Stimulated activated CD4-positive, alpha-beta T cell treated with anti-CD3 and anti-CD28 coated beads, Interleukin-15, amount 100 ng/mL, for 24 hours (primary cell): ENCODE data around the gene CHST15.

ENCODE experiments used
- DNase-seq: peaks from one replicate; pipeline ENCODE4 v3.0.0-alpha.2; 2020

The CHST15 gene

DNA sequence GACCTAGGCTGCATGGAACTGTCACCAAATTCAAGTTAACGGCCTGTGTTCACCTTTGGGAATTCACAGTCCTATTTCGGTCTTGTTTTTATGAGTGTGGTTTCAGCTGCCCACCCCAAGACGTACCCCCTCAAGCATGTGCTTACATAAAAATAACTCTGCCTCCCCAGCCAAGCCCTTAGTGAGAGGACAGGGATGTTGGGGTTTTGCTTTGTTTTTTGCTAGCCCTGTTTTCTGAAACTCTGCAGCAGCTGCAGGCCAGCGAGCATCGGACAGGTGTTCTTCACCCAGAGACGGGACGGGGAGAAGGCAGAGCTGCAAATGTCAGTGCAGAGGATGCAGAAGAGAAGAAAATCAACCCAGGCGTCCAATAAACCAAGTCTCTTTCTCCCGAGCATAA lies 13.5 kb downstream of the CHST15 start:
- no peak for DNase-seq

DNA sequence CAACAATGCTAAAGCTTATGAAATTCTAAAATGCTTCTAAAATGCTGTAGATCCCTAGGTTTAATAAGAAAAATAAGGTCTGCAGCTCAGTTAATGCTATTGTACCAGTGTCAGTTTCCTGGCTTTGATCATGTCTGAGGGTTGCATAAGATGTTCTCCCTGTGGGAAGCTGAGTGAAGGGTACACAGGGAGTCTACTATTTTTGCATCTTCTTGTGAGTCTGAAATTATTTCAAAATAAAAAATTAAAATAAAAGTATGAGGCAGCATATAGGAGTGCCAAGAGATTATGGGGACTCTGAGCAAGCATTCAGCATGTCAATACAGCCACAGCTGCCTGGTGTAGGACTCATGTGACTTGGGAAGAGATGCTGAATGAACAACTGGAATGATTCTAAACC lies 14.7 kb downstream of the CHST15 start:
- no peak for DNase-seq

DNA sequence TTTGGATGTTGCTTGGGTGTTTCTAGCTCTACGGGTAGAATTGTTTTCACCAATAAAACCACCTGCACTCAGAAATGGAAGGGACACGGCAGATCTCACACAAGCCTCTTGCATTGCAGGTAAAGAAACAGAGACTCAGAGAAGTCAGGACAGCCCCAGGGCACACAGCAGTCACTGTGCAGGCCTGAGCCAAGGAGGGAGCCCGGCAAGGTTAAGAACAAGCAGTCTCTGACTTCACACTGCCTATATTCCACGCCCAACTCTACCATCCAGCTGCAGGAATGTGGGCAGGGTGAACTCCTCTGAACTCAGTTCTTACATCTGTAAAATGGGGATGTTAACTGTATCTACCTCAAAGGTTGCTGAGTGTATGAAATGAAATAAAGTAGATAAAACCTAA lies 15.4 kb downstream of the CHST15 start:
- no peak for DNase-seq

DNA sequence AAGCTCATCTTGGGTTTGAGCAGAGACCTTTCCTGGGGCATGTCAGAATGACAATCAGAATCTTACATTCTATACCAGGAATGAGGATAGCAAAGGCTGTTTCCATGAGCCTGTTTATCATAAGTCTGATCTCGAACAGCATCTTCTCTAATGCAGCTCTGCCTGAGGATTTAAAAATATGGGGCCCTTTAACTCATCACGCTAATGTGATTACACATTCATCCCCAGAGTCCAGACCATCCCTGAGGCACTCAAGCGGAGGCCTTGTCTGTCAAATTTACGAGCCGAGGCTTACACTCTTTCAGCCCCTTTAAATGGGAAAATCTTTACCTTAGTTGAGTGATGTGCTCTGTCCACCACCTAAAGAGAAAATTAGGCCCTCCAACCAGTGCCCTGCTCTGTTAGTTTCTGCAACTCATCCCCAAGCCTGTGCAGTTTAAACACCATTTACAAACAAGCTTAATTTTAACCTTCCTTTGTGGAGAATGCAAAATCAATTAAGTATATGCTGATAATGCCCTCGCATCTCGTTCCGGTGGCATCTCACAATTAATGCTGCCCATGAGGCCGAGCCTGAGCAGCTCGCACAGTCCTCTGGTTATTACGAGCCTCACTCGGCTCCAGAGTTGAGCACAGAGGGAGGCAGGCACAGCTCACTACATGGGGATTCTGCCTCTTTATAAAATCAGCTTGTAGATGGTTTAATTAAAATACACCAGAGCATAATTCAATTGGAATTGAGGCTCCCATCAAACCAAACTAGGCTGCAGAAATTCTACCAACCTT lies 16.0 kb downstream of the CHST15 start:
- no peak for DNase-seq

DNA sequence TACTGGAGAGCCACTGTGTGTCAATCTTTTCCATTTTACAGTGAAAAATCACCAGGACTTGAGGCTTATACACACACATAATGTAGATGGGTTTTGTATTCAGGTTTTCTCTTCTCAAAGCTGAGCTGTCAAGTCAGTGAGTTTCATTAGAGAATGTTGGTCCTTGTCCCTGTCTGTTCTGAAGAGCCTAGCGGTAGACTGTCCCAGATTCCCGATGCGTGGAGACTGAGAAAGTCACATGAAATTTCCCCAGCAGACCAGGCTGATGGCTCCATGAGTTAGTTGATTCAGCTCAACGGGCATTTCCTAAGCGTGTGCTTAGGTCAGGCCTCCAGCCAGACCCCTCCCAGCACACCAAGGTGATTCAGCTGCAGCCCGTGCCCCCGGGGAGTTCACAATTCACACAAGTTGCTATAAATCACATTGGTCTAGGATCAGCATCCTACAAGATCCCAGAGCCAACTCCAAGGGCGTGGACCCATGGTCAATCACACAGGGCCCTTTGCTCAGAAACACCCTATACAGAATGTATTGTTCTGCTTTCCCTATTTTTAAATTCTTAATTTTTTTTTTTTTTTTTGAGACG lies 17.2 kb downstream of the CHST15 start:
- DNase-seq, result no peak

DNA sequence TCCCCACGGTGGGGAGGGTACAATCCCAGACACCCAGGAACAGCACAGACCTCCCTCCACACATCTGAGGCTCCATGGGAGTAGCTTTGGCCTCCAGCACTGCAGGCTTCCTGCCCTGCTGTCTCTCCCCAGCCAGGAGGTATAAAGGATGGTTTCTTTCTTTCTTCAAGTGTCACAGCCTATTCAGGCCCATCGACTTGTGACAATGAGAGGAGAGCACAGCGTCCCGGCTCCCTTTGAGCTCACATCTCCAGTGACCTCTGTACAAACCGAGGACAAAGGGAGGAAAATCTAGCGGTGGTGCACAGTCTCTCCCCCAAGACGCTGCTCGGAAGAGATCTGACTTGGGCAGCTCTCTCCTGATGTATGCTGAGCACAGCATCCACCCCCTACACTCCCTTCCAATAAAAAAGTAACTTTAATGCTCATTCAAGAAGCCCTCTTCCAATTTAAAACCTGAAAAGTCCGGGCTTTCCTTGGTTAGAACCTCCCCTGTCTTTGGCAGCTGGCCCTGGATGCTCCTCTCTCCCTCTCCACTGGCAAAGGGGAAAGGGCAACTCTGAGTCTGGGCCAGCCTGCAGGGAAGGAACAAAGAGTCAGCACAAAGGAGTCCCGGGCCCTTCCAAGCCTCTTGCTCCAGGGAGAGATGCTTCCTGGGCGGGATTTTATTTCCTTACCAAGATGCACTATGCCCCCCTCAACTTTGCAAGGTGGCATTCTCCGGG lies 18.0 kb downstream of the CHST15 start:
- DNase-seq, result no peak

DNA sequence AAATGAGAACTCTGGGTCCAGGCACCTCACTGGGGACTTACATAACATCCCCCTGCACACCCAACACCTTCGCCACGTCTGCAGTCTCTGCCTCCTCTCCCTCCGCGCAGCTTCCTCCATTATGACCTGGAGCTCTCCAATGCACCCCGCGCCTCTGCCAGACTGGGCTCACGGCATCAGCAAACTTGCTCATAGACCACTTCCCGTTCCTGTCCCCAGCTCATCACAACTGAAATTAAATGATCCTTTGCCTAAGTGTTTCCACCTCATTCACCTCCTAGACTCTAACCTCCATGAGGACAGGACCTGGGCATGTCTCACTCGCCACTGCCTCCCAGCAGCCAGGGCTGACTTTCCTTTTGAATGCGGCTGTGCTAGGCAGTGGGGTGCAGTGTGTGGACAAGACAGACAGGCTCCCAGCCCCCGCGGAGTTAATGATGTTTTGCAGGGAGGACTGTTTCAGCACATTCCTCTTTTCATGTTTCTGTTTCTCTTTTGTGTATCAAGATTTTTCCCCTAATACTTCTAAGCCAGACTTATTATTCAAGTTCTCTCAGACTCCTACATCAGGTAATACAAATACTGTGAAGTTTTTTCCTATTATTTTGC lies 18.8 kb downstream of the CHST15 start:
- no peak for DNase-seq

DNA sequence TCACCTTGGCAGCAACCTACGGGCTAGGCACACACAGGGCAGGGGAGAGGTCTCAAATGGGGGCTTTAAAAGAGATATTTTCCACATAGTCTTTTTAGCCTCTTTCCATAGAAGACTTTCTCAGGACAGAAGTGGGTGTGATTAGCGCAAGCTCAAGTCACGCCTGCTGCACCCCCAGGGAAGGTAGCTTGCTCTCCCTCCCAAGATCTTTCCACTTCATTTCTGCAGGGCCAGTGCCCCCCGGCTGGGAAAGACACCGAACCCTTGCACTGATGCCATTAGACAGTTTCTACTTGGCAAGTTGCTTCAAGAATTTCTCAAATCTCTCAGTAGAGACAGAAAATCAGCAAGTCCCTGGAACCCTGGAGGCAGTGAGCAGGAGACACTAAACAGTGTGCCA lies 19.4 kb downstream of the CHST15 start:
- DNase-seq, result no peak

DNA sequence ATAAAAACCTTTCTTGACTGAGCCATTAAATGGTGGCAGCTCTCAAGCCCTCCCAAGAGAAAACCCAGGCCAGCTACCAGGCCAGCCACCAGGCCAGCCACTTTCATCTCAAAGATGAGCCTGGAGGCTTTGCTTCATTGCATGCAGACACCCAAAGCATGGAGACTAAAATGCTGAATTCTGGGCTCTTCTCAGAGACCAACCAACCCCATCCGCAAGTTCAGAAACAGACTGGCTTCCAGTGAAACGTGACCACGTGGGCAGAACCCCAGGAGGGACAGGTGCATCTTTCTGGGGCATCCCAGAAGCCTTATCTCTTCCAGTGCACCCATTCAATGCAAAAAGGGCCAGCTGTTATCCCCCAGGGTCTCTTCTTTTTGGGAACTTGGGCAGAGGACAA lies 20.9 kb downstream of the CHST15 start:
- DNase-seq, result no peak

DNA sequence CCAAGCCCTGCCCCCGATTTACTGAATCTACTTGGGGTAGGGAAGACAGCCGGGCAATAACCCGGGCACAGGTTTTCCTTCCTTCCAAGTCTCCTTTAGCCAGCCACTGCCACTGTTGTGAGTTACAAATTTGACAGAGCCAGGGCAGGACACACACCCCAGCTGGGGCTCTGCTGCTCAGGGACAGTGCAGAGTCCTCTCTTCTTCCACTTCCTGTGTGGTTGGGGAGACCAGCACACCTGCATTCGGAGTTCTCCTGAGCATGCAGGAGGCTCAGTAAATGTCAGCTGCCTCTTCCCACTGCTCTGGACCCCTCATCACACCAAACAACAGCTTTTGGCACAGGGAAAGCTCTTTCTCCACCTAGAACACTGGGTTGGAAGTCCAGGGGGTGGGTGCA lies 21.3 kb downstream of the CHST15 start:
- DNase-seq, result no peak

DNA sequence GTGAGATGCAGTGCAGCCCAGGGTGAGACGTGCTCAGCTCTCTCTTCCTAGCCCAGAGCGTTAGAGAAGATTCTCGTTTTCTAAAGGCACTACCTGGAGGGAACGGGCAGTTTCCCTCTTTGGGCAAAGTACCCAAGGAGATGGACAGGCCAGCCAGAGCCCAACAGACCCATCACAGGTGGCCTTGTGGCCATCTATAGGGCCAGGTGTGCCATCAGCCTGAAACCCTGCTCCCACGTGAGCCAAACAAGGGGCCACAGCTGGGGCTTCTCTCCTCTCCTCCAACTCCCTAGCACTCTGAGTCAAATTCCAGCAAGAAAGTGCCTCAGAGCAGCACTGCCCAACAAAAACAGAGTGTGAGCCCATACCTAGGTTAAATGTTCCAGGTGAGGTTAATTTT lies 22.3 kb downstream of the CHST15 start:
- no peak for DNase-seq

DNA sequence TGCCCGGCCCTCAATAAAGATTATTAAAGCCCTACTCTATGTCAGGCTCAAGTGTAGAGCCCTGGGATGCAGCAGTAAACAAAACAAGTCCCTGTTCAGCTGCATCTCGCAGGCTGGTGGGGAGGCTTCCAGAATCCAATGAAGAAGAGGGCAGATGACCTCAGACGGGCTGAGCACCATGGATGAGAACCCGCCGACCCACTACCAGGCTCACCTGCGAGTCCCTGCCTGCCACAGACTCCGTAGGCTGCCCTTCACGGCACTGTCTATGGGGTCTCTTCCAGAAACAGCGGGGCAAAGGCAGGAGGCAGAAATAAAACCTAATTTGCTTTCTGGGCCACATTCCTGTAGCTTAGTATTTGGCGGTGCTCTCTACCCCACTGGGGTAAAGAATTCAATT lies 22.7 kb downstream of the CHST15 start:
- DNase-seq, result no peak

DNA sequence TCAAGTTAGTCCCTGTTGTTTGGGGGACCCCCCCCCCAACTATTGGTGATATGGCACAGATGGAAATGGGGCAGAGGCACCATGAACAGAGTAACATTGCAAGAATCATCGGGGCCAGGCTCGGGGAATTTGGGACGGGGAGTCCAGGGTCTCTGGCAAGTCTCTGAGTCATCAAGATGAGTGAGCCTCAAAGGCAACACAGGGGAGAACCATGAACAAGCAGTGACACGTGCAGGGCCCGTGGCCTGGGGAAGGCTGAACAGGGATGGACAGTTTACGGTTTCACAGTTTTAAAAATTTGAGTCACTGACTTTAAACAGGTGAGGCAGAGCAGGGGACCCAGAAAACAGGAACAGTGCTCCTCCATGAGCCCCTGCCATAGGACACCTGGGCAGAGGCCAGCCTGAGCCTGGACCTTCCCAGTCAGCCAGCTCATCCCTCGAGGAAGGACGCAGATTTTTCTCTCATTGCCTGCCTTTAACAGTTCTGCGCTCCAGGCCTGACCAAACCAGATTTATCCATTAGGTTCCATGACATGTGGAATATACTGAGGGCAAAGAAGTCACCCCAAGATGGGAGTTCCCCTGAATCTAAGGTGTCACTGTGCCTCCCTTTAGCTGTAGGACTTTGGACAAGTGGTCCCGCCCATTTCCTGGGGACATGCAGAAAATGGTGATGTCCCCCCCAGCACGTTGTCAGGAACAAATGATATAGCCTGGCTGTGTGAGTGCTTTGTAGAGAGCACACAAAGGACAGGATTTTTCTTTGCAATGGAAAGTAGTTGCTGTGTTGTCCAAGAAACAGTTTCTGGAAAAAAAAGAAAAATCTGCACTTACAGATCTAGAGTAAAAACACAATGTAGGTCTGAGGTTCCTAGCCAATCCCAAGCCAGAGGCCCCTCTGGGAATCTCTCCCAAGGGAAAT lies 23.8 kb downstream of the CHST15 start:
- no peak for DNase-seq

DNA sequence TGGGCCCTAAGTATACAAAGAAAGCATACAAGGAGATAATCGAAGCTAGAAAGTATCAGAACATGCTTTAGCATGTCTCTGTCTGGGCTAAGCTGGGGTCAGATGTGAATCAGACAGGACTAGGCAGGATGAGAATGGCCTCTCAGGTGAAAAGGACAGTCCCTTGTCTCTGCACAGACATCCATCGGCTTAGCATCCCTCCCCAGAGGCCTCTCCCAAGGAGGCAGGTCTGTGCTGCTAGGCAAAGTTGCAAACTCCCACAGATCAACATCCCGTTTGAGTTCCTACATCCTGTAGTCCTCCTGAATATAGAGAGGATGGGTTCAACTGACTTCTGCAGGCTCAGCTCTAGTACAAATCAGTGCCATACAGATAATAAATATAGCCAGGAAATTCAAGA lies 24.5 kb downstream of the CHST15 start:
- DNase-seq, result no peak

DNA sequence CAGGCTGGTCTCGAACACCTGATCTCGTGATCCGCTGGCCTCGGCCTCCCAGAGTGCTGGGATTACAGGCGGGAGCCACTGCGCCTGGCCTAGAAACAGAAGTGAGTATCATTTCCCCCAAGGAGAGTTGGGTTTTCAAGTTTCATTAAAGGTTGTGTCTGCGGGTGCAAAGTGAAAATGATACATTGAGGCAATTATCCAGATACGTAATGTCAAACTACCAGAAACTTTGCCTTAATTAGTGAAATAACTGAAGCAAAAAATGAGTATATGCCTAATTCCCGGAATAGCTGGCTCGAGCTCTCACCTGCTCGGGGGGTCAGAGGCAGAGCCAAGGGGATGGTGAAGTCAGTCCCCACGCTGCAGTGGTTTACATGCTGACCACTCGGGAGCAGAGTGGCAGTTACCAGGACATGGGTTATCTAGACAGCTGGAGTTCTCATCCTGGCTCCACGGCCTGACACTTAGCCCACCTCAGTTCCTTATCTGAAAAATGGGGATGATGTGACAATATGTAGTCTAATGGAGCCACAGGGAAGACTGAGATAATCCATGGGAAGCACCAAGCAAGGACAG lies 25.5 kb downstream of the CHST15 start:
- DNase-seq, result no peak

DNA sequence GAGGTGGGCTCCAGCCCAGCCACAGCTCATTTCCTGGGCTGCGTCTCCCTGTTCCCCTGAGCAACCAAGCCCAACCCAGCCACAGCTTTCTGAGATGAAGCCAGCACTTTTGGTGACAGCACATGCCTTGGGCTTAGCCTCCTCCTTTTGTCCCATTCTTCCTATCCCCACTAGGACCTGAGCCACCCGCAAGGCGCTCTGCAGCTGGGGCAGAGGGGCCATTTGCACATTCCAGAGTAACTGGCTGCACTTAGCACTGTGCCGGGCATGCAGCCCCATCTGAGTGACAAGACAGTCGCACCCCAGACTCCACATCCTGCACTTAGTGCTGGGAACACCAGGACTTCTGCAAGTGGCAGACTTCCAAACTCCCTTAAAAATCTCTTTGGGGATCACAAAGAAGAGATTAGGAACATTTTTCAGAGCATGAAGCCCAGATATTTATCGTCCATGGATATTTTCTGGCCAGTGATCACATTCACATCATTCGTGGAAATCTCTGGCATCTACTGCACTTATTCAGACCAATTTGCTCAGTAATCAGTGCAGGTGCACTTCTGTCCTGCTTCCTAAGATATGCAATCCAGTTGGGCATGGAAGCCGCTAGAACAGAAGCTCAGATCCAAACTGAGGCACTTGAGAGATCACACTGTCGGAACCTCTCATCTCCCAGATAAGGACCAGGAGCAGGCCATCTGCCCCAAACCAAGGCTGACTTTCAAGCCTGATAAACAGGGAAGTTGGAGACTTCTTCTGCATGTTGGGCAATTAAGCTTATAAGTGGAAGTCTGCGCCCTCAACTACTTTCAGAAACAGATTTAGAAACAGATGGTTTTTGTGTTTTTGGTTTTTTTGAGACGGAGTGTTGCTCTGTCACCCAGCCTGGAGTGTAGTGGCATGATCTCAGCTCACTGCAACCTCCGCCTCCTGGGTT lies 26.4 kb downstream of the CHST15 start:
- no peak for DNase-seq

DNA sequence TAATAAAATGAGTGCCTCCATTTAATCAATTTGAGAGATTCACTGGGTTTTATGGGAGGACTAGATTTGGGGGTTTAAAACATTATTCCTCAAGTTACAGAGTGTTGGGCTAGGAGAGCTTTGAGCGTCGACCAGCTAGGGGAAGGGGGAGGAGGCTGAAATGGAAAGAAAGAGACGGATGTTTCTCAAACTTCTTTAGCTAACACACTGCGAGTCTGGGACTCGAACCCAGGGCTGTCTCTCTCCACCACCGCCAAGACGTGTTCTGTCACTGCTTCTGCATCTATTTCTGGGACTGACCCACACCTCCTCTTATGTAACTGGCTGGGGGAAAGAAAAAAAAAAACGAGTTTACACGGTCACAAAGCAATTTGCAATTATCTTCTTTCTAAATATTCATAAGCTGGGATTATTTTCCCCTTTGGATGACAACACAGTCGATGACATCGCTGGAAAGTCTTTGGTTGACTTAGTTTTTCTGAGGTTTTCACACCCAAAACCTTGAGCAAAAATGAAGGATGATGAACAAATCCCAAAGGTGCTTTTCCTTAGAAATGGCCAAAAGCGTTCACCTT lies 27.2 kb downstream of the CHST15 start:
- DNase-seq, result no peak

DNA sequence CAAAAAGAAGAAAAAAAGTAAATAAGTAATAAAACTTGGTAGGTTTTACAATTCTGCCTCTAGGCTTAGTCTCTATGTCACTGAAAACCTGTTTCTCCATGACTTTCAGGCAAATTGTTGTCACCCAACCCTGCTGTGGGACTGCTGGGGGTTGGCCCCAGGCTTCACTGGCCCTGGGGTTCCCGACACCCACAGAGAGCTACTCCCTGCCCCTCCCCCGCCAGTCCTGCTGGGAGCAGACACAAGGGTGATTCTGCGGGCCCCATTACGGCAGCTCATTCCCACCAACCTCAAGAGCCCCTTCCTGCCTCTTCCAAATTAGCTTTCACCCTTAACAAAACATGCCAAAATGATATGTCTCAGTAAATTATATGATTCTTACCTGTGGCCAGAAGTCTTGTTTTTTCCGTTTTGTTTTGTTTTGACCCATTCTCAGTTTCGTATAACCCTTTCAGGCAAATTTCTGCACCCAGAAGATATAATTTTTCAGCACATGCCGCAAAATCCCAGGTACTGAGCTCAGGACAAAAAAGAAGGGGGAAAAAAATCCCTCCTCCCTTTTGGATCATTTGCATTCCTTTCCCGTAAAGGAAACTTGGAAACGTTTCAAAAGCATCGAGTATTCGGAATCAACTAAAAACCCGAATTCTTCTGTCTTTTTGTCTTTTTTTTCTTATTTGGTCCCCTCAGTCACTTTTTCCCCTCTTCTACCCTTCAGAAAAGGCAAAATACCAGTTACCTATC lies 27.8 kb downstream of the CHST15 start:
- no peak for DNase-seq

DNA sequence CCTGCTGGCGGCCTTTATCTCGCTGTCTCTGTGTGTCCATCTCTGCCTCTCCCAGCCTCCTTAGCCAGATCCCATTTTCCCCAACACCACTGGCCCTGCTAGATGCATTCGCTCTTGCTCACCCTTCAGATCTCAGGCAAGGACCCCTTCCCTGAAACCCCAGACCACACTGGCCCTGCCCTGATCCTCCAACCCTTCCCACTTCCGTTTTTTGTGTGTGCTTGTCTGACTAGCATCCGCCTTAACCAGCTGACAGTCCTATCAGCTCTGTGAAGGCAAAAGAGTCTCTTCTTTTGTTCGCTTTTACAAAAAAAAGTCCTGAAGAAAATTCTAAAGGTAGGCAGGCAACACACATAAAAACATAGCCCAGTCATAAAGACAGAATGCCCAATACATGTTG lies 28.7 kb downstream of the CHST15 start:
- no peak for DNase-seq
